Kidney tubule cell (primary cell): ENCODE data around the gene EHD1.

ENCODE experiments used
- DNase-seq: peaks from one replicate; pipeline ENCODE4 v3.0.0-alpha.2; 2018; ENCODE audit warnings: low spot score

EHD1 gene

GRCh38 chr11:64909653-64910343 lies 31.4 kb upstream of the EHD1 start:
- no peak for DNase-seq

GRCh38 chr11:64908766-64909165 lies 30.3 kb upstream of the EHD1 start:
- no peak for DNase-seq

DNA sequence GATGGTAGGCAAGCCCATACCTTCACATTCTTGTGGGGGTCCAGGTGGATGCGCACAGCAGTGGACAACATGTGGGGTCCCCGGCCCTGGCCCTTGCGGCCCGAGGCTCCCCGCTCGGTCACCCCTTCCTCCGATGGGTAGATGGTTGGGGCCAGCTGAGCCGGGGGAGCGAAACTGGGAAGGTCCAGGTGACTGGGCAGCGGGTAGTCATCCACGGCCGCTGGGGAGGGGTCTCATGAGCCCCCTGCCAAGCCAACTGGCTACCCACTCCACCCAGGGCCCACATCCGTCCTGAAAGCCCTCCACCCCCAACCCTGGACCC lies 27.9 kb upstream of the EHD1 start:
- no peak for DNase-seq

- no peak for DNase-seq
Measured at GRCh38 chr11:64905516-64906313, 27.3 kb upstream of the EHD1 start.

DNA sequence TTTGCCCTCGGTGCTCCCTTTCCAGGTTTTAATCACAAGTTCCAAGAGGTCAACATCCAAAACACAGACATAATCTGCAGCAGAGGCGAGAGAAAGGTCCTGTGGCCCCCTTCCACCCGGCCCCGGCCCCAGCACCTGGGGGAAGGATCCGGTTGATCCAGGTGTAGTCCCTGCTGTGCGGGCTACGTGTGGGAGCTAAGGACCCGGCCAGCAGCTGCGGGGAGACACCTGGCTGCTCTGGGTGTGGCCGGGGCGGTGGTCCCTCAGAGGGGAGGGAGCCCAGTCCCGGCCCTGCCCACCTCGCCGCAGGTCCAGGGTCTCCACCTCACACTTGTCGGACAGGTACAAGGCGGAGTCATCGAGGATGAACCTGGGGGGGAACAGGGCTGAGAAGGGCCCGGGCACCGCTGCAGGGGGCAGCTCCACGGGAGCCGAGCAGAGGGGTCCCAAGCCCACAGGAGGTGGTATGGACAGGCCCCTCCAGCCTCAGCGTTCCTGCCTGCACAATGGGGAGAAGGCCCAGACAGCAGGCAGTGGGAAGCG lies 24.9 kb upstream of the EHD1 start:
- no peak for DNase-seq

DNA sequence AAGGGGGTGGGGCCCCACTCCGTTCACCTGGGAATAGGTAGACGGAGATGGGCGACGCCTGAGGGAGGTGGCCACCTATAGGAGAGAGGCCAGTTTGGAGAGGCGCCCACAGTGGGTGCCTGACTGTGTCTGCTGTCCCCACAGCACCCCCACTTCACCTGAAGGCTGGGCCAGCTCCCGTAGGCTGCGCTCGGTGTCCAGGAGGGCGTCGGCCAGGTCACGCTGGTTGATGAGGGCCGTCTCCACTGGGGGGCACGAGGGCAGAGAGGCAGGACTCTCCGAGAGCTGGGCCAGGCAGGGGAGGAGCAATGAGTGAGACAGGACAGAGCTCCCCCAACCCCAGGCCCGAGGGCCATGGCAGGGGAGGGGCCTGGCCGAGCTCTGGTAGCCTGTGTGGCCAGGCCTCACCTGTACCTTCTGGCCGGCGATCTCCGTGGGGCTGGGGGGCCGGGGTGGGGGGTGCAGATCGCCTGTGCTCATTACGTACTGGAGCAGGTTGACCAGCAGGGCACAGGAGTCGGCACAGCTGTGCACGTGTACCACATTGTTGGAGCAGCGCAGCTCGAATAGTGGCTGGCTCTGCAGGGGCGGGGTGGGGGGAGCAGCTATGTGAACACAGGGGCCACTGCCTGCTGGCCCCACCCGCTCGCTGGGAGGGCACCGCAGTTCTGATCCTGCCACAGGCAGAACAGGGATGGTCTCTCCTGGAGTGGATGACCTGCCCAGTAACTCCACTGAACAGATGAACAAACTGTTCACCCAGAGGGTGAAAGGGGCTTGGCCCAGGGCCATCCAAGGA lies 23.9 kb upstream of the EHD1 start:
- no peak for DNase-seq

DNA sequence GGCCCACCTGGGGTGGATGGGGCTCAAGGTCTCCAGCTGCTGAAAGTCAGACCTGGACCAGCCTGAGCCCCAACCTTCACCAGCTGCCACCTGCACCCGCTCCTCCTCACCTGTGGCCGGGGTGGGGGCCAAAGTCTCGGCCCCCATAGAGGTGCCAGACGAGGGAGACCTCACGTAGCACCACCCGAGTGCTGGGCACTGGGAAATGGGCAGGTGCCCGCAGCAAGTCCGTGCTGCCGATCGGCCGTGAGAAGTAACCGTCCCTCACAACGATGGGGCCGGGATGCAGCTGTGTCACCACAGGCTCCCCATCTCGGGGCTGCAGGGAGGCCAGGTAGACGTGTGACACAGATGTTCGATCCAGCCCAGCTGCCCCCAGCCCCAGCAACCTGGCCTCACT lies 22.4 kb upstream of the EHD1 start:
- DNase-seq: no peak

- peak; percentile 25 for DNase-seq
Measured at GRCh38 chr11:64900263-64900678, 21.9 kb upstream of the EHD1 start.

GRCh38 chr11:64898541-64898940 lies 20.1 kb upstream of the EHD1 start:
- DNase-seq: no peak

GRCh38 chr11:64898076-64898445 lies 19.6 kb upstream of the EHD1 start:
- no peak for DNase-seq

DNA sequence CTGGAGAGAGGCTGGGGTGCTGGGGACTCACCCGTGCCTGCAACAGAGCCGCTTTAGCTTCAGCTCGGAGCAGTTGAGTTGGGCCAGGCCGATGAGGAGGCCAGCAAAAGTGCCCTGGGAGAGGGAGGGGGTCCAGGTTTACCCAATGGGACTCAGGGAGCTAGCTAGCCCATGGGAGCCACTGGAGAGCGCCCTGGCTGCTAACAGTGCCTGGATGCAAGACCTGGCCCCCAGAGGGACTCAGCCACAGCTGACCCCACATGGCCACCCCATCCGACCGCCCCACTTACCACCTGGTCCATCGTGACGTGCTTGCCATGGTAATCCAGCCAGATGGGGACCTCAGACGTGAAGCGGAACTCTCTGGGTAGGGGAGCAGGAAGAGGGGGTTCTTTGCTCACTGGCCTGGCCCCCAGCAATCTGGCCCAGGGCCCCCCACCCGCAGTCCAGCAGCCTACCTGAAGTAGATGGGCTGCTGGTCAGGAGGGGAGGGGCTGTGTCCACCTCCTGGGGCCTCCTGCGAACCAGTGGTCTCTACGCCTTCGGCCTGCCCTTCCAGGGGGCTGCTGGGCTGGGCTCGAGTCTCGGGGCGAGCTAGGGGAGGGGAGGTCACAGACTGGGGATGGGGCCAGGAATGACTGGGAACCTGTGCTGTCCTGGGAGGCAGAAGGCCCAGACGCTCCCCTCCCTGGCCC lies 19.1 kb upstream of the EHD1 start:
- no peak for DNase-seq

- DNase-seq: no peak
Measured at GRCh38 chr11:64896448-64897022, 18.1 kb upstream of the EHD1 start.

GRCh38 chr11:64894812-64895452 lies 16.5 kb upstream of the EHD1 start:
- DNase-seq: no peak

DNA sequence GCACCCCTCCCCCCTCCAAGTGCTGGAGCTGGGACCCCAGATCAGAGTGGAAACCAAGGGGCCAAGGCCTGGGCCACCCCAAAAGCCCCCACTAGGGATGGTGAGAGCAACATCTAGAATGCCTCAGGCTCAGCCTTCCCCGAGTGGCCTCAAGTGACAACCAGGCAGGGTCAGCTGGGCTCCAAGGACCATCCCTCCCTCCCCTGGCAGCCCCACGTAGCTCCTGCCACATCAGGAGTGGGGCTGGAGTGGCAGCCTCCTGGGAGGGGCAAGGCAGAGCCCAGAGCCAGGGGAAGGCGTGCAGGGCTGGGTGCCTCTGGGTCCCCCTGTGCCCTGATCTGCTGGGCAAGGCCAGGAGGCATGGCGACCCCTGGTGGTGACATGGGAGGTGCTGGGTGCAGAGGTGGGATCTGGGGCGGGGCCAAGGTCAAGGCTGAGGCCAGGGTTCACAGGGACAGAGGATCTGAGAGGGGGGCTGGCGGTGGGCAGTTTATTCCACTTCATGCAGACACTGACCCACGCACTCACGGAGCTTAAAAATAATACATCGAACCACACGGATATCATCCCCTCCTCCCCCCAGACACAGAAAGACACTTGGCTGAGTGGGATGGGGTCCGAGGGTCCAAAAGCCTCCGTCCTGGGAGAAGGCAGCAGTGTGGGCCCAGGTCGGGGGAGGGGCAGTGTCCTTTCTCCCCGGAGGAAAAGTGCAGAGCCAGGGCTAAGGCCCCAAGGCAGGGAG lies 15.8 kb upstream of the EHD1 start:
- peak; percentile 79 for DNase-seq

- peak; percentile 78 for DNase-seq
Measured at GRCh38 chr11:64893194-64894069, 15.0 kb upstream of the EHD1 start.

- DNase-seq: no peak
Measured at GRCh38 chr11:64892838-64893193, 14.4 kb upstream of the EHD1 start.

DNA sequence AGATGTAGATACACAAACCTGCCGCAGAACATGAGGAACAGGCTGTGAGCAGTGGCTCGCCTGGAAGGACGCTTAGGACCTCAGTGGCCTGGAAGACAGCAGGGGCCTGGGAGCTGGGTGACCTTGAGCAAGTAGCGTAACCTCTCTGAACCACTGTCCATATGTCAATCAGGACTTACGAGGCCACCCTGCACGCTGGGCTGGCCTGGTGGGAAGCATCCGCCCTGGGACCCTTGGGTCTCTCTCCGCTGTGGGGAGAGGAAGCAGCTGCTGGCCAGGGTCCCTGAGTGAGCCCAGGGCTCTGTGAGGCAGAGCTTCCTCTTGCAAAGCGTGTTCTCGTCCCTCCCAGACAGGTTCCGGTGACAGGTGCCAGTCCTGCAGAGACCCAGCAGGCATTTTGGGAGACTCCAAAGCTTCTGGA lies 14.0 kb upstream of the EHD1 start:
- no peak for DNase-seq

- DNase-seq: no peak
Measured at GRCh38 chr11:64891880-64892279, 13.5 kb upstream of the EHD1 start.

- no peak for DNase-seq
Measured at GRCh38 chr11:64891215-64891848, 12.9 kb upstream of the EHD1 start.
